Naive thymus-derived CD4-positive, alpha-beta T cell (primary cell): ENCODE measurements around the gene SLC12A8. TPM values are rescaled to one million over a fixed set of nuclear protein-coding genes. Genes with fewer than 3 reads are reported as not detected.
A peak's percentile ranks its signal among the peaks of the same experiment; 100 is the strongest.

Experiments
- ATAC-seq: fragments of 150-1000 bp; cut with Tn5 transposase; 2 replicates; pipeline ENCODE4 v1.10.0; 2021; ENCODE audit warnings: mild to moderate bottlenecking, moderate library complexity
- CTCF ChIA-PET: fragments of 350-600 bp; sonication (Branson Sonifier 250); formaldehyde crosslinking; loops from one replicate; lab custom pipeline; 2021; ENCODE audit warnings: antibody characterized with exemption; lab: Charles Lee
- POLR2A ChIA-PET: fragments of 350-600 bp; sonication (Branson Sonifier 250); formaldehyde crosslinking; loops from one replicate; lab custom pipeline; 2021; ENCODE audit warnings: antibody characterized with exemption, inconsistent platforms; lab: Charles Lee
- DNase-seq, 9 donors: peaks; one replicate each; pipeline versions ENCODE4 v3.0.0 to v3.0.0-alpha.2; 2020 to 2022; ENCODE audit warnings: mixed read lengths in 1 of 9
- H3K27ac ChIP-seq: one replicate; pipeline ENCODE4 v1.7.0; 2013; ENCODE audit warnings: mild to moderate bottlenecking, low read depth, low read length, moderate library complexity
- H3K27me3 ChIP-seq, 2 donors: one replicate each; pipeline ENCODE4 v1.7.0; 2013; ENCODE audit warnings: low read length in 2 of 2, mild to moderate bottlenecking in 2 of 2, moderate library complexity in 2 of 2; ENCODE audit not compliant: control insufficient read depth in 2 of 2, insufficient read depth in 2 of 2
- H3K36me3 ChIP-seq, 3 experiments: 1 replicate in 2 of 3; 2 replicates in 1 of 3; pipeline ENCODE4 v1.7.0; 2013; ENCODE audit warnings: low read length in 3 of 3, mild to moderate bottlenecking in 3 of 3, moderate library complexity in 1 of 3; ENCODE audit not compliant: insufficient read depth in 3 of 3, control insufficient read depth in 2 of 3
- H3K4me1 ChIP-seq, 2 donors: one replicate each; pipeline ENCODE4 v1.7.0; 2013; ENCODE audit warnings: low read length in 2 of 2, mild to moderate bottlenecking in 2 of 2, moderate library complexity in 1 of 2; ENCODE audit not compliant: control insufficient read depth in 2 of 2, insufficient read depth in 2 of 2
- H3K4me3 ChIP-seq: 2 replicates; pipeline ENCODE4 v1.7.0; 2013; ENCODE audit warnings: mild to moderate bottlenecking, low read length
- H3K9me3 ChIP-seq, 3 experiments: 1 replicate in 2 of 3; 2 replicates in 1 of 3; pipeline ENCODE4 v1.7.0; 2013; ENCODE audit warnings: low read length in 3 of 3; ENCODE audit not compliant: control insufficient read depth in 2 of 3
- H3K27ac Mint-ChIP-seq, 9 donors: one replicate each; pipeline ENCODE4 v1.8.0; 2020 to 2022; ENCODE audit warnings: mixed read lengths in 9 of 9, mild to moderate bottlenecking in 8 of 9, moderate library complexity in 5 of 9, inconsistent platforms in 2 of 9
- H3K27me3 Mint-ChIP-seq, 5 donors: one replicate each; pipeline ENCODE4 v1.8.0; 2021 to 2022; ENCODE audit warnings: mixed read lengths in 5 of 5, mild to moderate bottlenecking in 1 of 5
- H3K36me3 Mint-ChIP-seq, 5 donors: one replicate each; pipeline ENCODE4 v1.8.0; 2020 to 2022; ENCODE audit warnings: mixed read lengths in 5 of 5, mild to moderate bottlenecking in 3 of 5, inconsistent platforms in 1 of 5
- H3K4me1 Mint-ChIP-seq, 7 donors: one replicate each; pipeline ENCODE4 v1.8.0; 2020 to 2022; ENCODE audit warnings: mixed read lengths in 7 of 7, mild to moderate bottlenecking in 3 of 7, inconsistent platforms in 1 of 7
- H3K4me3 Mint-ChIP-seq, 10 donors: one replicate each; pipeline ENCODE4 v1.8.0; 2020 to 2022; ENCODE audit warnings: mild to moderate bottlenecking in 10 of 10, mixed read lengths in 10 of 10, moderate library complexity in 6 of 10, inconsistent platforms in 2 of 10
- H3K9me3 Mint-ChIP-seq, 11 donors: one replicate each; pipeline ENCODE4 v1.8.0; 2020 to 2022; ENCODE audit warnings: mixed read lengths in 11 of 11, mild to moderate bottlenecking in 4 of 11, inconsistent platforms in 1 of 11, moderate library complexity in 1 of 11
- intact Hi-C, 2 donors: fragments of 100-400 bp; cut with micrococcal nuclease; formaldehyde crosslinking; loops; one replicate each; pipeline ENCODE4 v1.15.1; 2023
- polyA plus RNA-seq, 2 donors: library from polyadenylated mRNA; unstranded; fragments of 300-500 nt; fragmentation: Illumina TruSeq; gene quantifications; one replicate each; pipeline ENCODE4 v1.2.3, GENCODE V29; 2021
- total RNA-seq, 6 experiments: library from RNA in 5 of 6; stranded (reverse) in 5 of 6; gene quantifications; 1 replicate in 5 of 6; 2 replicates in 1 of 6; pipeline ENCODE4 v1.2.3 and lab custom pipeline; 2021 to 2026

The SLC12A8 gene
- total and polyA plus RNA-seq, 7 experiments from 2014 or later = 0.12 to 1.1 (median 0.66) TPM; not detected in 1

DNA sequence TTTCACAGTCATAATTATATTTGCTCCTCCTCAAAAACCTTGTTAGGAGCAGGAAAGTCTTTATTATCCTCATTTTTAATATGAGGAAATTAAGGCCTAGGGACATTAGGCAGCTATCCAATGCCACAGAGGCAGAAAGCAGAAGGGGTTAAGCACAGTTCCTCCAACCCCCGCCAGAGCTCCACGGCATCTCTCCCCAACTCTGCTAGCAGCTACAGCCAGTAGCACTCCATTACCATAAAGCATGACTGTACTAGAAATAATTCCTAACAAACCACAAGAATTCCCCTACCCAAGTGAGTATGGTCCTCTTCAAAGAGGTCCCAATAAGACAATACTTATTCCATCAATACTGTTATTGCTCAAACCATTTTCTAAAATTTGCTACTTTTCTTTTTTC is 166.6 kb downstream of the SLC12A8 start:
- intact Hi-C loops = no loop called here
- ATAC-seq = no peak
- no peak overlapping the region for H3K27ac ChIP-seq
- Mint-ChIP-seq H3K9me3 (peaks cover 0 to 2% (median 0%) of the 10 kb centered on the region in 11 donors), H3K4me3 (peak overlapping the region in 1 of 10 donors; percentile 9), H3K27ac (peak overlapping the region in 2 of 9 donors; percentile 37 to 56), H3K27me3 (no peaks in the 10 kb centered on the region), H3K4me1 (peaks cover 27 to 52% (median 39%) of the 10 kb centered on the region in 7 donors), H3K36me3 (peaks cover 4 to 35% (median 19%) of the 10 kb centered on the region in 5 donors)
- H3K36me3 ChIP-seq = peaks cover 0 to 5% (median 0%) of the 10 kb centered on the region in 3 experiments
- H3K4me1 ChIP-seq = peaks cover 8 to 15% of the 10 kb centered on the region in 2 donors
- ChIA-PET POLR2A (interaction anchor here (0.7 to 1.0 kb wide), 2 partner anchors 39 to 42 kb away, joined by 3 read pairs; no protein-coding TSS in a partner anchor), CTCF (no interaction called here)
- H3K4me3 ChIP-seq = no peak overlapping the region
- H3K9me3 ChIP-seq = no peaks in the 10 kb centered on the region
- no peak for DNase-seq
- no peaks in the 10 kb centered on the region for H3K27me3 ChIP-seq

- Mint-ChIP-seq H3K9me3 (peaks cover 0 to 2% (median 0%) of the 10 kb centered on the region in 11 donors), H3K27me3 (no peaks in the 10 kb centered on the region), H3K4me3 (no peak overlapping the region), H3K36me3 (peaks cover 4 to 30% (median 15%) of the 10 kb centered on the region in 5 donors), H3K27ac (no peak overlapping the region), H3K4me1 (peaks cover 24 to 52% (median 37%) of the 10 kb centered on the region in 7 donors)
- H3K27ac ChIP-seq = no peak overlapping the region
- DNase-seq (no peak), ATAC-seq (no peak)
- H3K27me3 ChIP-seq = no peaks in the 10 kb centered on the region
- POLR2A ChIA-PET = interaction anchor here (0.6 to 1.0 kb wide), 2 partner anchors 41 to 280 kb away, joined by 3 read pairs; no protein-coding TSS in a partner anchor
- H3K36me3 ChIP-seq = peaks cover 0 to 5% (median 0%) of the 10 kb centered on the region in 3 experiments
- CTCF ChIA-PET = no interaction called here
- no peak overlapping the region for H3K4me3 ChIP-seq
- intact Hi-C loops = no loop called here
- no peaks in the 10 kb centered on the region for H3K9me3 ChIP-seq
- H3K4me1 ChIP-seq = peaks cover under 1 to 7% of the 10 kb centered on the region in 2 donors
Measured at GRCh38 chr3:125045194-125045593, 167.4 kb downstream of the SLC12A8 start.

GRCh38 chr3:125043599-125044151 is 168.9 kb downstream of the SLC12A8 start:
- Histone ChIP-seq H3K27ac (peak overlapping the region; percentile 7), H3K4me3 (no peak overlapping the region), H3K9me3 (no peaks in the 10 kb centered on the region), H3K27me3 (no peaks in the 10 kb centered on the region), H3K36me3 (peaks cover 0 to 5% (median 0%) of the 10 kb centered on the region in 3 experiments), H3K4me1 (peaks cover 0 to 7% of the 10 kb centered on the region in 2 donors)
- H3K4me1 Mint-ChIP-seq = peaks cover 21 to 55% (median 40%) of the 10 kb centered on the region in 7 donors
- intact Hi-C loops = no loop called here
- no peak overlapping the region for H3K4me3 Mint-ChIP-seq
- CTCF ChIA-PET = no interaction called here
- peak overlapping the region in 2 of 9 donors; percentile 31 to 81 for H3K27ac Mint-ChIP-seq
- POLR2A ChIA-PET = no interaction called here
- peaks cover 0 to 2% (median 0%) of the 10 kb centered on the region in 11 donors for H3K9me3 Mint-ChIP-seq
- DNase-seq (no peak), ATAC-seq (no peak)
- peaks cover 0 to 33% (median 8%) of the 10 kb centered on the region in 5 donors for H3K36me3 Mint-ChIP-seq
- H3K27me3 Mint-ChIP-seq = peaks cover 0 to 2% (median 0%) of the 10 kb centered on the region in 5 donors

- CTCF ChIA-PET = no interaction called here
- no peak overlapping the region for H3K27ac ChIP-seq
- H3K4me3 ChIP-seq = no peak overlapping the region
- H3K36me3 ChIP-seq = peaks cover 0 to 5% (median 0%) of the 10 kb centered on the region in 3 experiments
- POLR2A ChIA-PET = interaction anchor here (0.8 kb wide), 1 partner anchor 10 kb away, joined by 3 read pairs; no protein-coding TSS in a partner anchor
- ATAC-seq = no peak
- H3K9me3 Mint-ChIP-seq = peaks cover 0 to 2% (median 0%) of the 10 kb centered on the region in 11 donors
- peaks cover 16 to 51% (median 39%) of the 10 kb centered on the region in 7 donors for H3K4me1 Mint-ChIP-seq
- H3K4me1 ChIP-seq = peaks cover 3 to 7% of the 10 kb centered on the region in 2 donors
- DNase-seq = no peak
- H3K36me3 Mint-ChIP-seq = peaks cover 0 to 36% (median 8%) of the 10 kb centered on the region in 5 donors
- intact Hi-C loops = no loop called here
- peaks cover 0 to 2% (median 0%) of the 10 kb centered on the region in 5 donors for H3K27me3 Mint-ChIP-seq
- H3K4me3 Mint-ChIP-seq = no peak overlapping the region
- no peaks in the 10 kb centered on the region for H3K9me3 ChIP-seq
- H3K27me3 ChIP-seq = no peaks in the 10 kb centered on the region
- H3K27ac Mint-ChIP-seq = peak overlapping the region in 3 of 9 donors; percentile 31 to 72 (median 50)
Measured at GRCh38 chr3:125042725-125043406, 169.7 kb downstream of the SLC12A8 start.

DNA sequence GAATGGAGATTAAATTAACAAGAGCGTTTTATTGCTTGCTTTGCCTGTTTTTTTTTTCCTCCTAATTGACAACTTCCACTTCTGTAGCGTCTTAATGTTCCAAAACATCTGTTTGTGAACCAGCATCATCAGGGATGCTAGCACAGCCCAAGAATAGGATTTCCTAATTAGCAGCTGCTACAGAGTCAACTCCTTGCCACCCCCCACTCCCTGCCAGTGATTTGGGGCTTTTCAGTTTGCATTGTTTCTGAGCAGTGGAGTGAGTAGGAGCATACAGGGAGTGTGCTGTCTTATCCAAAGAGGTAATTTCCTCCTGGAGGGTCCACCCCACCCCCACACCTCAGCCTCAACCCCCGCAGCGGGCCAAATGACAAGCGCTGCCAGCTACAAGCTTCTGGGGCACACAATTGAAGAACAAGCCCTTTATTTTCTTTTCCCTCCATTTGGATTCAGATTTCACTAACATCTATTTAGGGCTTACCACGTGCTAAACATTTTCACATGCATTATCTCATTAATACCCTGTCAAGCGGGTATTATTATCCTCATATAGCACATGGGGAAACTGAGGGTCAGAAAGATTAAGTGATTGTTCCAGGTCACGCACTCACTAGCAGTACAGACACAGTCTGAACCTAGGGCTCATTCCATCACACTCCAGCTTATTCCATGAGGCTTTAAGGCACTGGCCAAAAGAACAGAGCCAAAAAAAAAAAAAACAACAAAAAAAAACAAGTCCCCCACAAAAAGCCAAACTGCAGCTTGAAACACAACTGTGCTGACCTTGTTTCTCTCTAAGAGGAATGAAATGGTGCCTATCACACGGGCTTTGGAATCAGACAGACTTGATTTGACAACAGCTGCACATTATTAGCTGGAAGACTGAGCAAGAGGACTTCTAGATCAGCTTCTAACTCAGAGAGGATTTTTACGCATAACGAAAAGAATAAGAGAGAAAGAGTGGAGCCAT is 173.1 kb downstream of the SLC12A8 start:
- Histone ChIP-seq H3K4me3 (no peak overlapping the region), H3K36me3 (peaks cover 0 to 5% (median 0%) of the 10 kb centered on the region in 3 experiments), H3K27me3 (no peaks in the 10 kb centered on the region), H3K4me1 (peaks cover 0 to 3% of the 10 kb centered on the region in 2 donors), H3K27ac (no peak overlapping the region), H3K9me3 (peaks cover 0 to 3% (median 0%) of the 10 kb centered on the region in 3 experiments)
- H3K4me1 Mint-ChIP-seq = peaks cover 18 to 69% (median 38%) of the 10 kb centered on the region in 7 donors
- H3K27me3 Mint-ChIP-seq = peaks cover 0 to 2% (median 0%) of the 10 kb centered on the region in 5 donors
- CTCF ChIA-PET = interaction anchor here (1.5 kb wide), 1 partner anchor 402 kb away, joined by 3 read pairs; no protein-coding TSS in a partner anchor
- H3K36me3 Mint-ChIP-seq = peaks cover 3 to 48% (median 18%) of the 10 kb centered on the region in 5 donors
- intact Hi-C loops = loop anchor here in 1 of 2 donors (1.0 kb wide), 1 partner anchor 13 kb away; no protein-coding TSS in a partner anchor
- no peak overlapping the region for H3K4me3 Mint-ChIP-seq
- peak overlapping the region in 4 of 9 donors; percentile 19 to 31 (median 22) for H3K27ac Mint-ChIP-seq
- ATAC-seq (no peak), DNase-seq (no peak)
- H3K9me3 Mint-ChIP-seq = peaks cover 0 to 16% (median 6%) of the 10 kb centered on the region in 11 donors
- POLR2A ChIA-PET = interaction anchor here (0.6 kb wide), 1 partner anchor 7 kb away, joined by 3 read pairs; no protein-coding TSS in a partner anchor
